HL-60 (cell line): Measurements from ENCODE around the gene ATG2B.

Source experiments
- CTCF ChIP-seq: IDR thresholded peaks from one replicate; pipeline ENCODE4 v1.5.1; 2011; ENCODE audit warnings: low read length, control low read depth, inconsistent platforms; ENCODE audit not compliant: insufficient read depth
- GABPA ChIP-seq: IDR thresholded peaks from 2 replicates; pipeline ENCODE4 v1.6.1; 2012; ENCODE audit warnings: low read depth
- POLR2AphosphoS5 ChIP-seq: IDR thresholded peaks from 2 replicates; pipeline ENCODE4 v1.6.1; 2012; ENCODE audit warnings: low read depth
- SPI1 ChIP-seq: IDR thresholded peaks from 2 replicates; pipeline ENCODE4 v1.6.1; 2012; ENCODE audit warnings: low read depth, mild to moderate bottlenecking, borderline replicate concordance
- TF ChIP-seq, protein P1 (sequence below): IDR thresholded peaks from 2 replicates; pipeline ENCODE4 v1.6.1; 2012; ENCODE audit warnings: low read depth; ENCODE audit not compliant: insufficient replicate concordance

DNA sequence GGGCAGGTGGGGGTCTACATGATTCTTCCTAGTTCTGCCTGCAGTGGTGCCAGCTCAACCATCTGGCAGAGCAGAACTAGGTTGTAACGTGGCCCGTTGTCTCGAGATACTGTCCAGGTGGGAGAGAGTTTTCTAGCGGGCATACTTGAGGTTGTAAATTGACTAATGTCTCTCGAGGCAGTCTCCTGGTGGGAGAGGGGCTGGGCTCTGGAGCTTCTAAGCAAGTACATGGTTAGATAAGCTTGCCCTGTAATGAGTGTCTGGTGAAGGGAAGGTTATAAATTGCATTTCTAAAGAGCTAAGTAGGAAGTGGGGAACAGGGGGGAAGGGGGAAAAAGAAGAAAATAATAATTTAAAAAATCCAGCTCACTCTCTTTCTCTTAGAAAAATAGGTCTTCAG is 89.0 kb downstream of the ATG2B start:
- no peak for TF ChIP-seq CTCF
- no peak for TF ChIP-seq POLR2AphosphoS5
- TF ChIP-seq, protein P1, sequence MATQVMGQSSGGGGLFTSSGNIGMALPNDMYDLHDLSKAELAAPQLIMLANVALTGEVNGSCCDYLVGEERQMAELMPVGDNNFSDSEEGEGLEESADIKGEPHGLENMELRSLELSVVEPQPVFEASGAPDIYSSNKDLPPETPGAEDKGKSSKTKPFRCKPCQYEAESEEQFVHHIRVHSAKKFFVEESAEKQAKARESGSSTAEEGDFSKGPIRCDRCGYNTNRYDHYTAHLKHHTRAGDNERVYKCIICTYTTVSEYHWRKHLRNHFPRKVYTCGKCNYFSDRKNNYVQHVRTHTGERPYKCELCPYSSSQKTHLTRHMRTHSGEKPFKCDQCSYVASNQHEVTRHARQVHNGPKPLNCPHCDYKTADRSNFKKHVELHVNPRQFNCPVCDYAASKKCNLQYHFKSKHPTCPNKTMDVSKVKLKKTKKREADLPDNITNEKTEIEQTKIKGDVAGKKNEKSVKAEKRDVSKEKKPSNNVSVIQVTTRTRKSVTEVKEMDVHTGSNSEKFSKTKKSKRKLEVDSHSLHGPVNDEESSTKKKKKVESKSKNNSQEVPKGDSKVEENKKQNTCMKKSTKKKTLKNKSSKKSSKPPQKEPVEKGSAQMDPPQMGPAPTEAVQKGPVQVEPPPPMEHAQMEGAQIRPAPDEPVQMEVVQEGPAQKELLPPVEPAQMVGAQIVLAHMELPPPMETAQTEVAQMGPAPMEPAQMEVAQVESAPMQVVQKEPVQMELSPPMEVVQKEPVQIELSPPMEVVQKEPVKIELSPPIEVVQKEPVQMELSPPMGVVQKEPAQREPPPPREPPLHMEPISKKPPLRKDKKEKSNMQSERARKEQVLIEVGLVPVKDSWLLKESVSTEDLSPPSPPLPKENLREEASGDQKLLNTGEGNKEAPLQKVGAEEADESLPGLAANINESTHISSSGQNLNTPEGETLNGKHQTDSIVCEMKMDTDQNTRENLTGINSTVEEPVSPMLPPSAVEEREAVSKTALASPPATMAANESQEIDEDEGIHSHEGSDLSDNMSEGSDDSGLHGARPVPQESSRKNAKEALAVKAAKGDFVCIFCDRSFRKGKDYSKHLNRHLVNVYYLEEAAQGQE: no peak
- no peak for TF ChIP-seq GABPA
- TF ChIP-seq SPI1: no peak
